HepG2 (cell line): Measurements from ENCODE around the gene AURKA. TPM values are rescaled to one million over a fixed set of nuclear protein-coding genes. Genes with fewer than 3 reads are reported as not detected.

Experiments
- FOSL2 ChIP-seq: sonication (generic); formaldehyde crosslinking; IDR thresholded peaks from 2 replicates; pipeline ENCODE4 v1.4.0; 2020; ENCODE audit warnings: missing genetic modification reagents
- KLF16 ChIP-seq, 2 experiments: sonication (generic) in 1 of 2; formaldehyde crosslinking in 1 of 2; IDR thresholded peaks; 2 replicates each; pipeline versions ENCODE4 v1.6.1 to v1.8.0; 2016 to 2023; ENCODE audit warnings: missing genetic modification reagents in 2 of 2, missing compliant biosample characterization in 1 of 2
- MAX ChIP-seq: IDR thresholded peaks from 2 replicates; pipeline ENCODE4 v1.6.1; 2012; ENCODE audit warnings: inconsistent platforms
- MEIS2 ChIP-seq: sonication (generic); formaldehyde crosslinking; IDR thresholded peaks from 2 replicates; pipeline ENCODE4 v1.9.0; 2021; ENCODE audit warnings: mild to moderate bottlenecking, missing genetic modification reagents
- NR2C2 ChIP-seq: sonication (generic); formaldehyde crosslinking; IDR thresholded peaks from 2 replicates; pipeline ENCODE4 v1.4.0; 2020; ENCODE audit warnings: missing genetic modification reagents, mild to moderate bottlenecking, moderate library complexity, borderline replicate concordance
- PAX8 ChIP-seq: sonication (generic); formaldehyde crosslinking; IDR thresholded peaks from 2 replicates; pipeline ENCODE4 v1.8.0; 2022; ENCODE audit warnings: mild to moderate bottlenecking, missing genetic modification reagents, borderline replicate concordance
- SP5 ChIP-seq: IDR thresholded peaks from 2 replicates; pipeline ENCODE4 v1.6.1; 2016; ENCODE audit warnings: low read depth, borderline replicate concordance
- TBL1XR1 ChIP-seq: fragments of 150-350 bp; IDR thresholded peaks from 2 replicates; pipeline ENCODE4 v1.6.1; 2014; ENCODE audit warnings: borderline replicate concordance, low read length; ENCODE audit not compliant: partially characterized antibody
- ZBTB38 ChIP-seq: sonication (generic); formaldehyde crosslinking; IDR thresholded peaks from 2 replicates; pipeline ENCODE4 v1.5.1; 2020; ENCODE audit warnings: mild to moderate bottlenecking, missing genetic modification reagents
- ZNF766 ChIP-seq: sonication (generic); formaldehyde crosslinking; IDR thresholded peaks from 2 replicates; pipeline ENCODE4 v1.5.0; 2020; ENCODE audit warnings: missing genetic modification reagents, borderline replicate concordance
- polyA plus RNA-seq, 8 experiments: library from polyadenylated mRNA; depleted of rRNA in 3 of 8; stranded (reverse) in 7 of 8; unstranded in 1 of 8; fragments of >200 nt; fragmentation: Illumina TruSeq in 4 of 8; extraction: Trizol in 4 of 8; gene quantifications; 2 replicates each; pipeline versions ENCODE4 v1.2.1 to v1.2.3, GENCODE V29; 2011 to 2016; ENCODE audit warnings: low read depth in 4 of 8, missing spikeins in 1 of 8, mixed read lengths in 1 of 8; ENCODE audit not compliant: insufficient read depth in 1 of 8
- total RNA-seq, 5 experiments: library from RNA; depleted of rRNA; stranded (reverse); fragments of >200 nt; fragmentation: Illumina TruSeq; extraction: Trizol; gene quantifications; 2 replicates each; pipeline ENCODE4 v1.2.3, GENCODE V29; 2016; ENCODE audit warnings: low read depth in 1 of 5
- TF ChIP-seq, protein P1 (sequence below): sonication (generic); formaldehyde crosslinking; conservative IDR thresholded peaks from 2 replicates; pipeline ENCODE4 v1.4.0; 2020; ENCODE audit warnings: mild to moderate bottlenecking, missing genetic modification reagents, moderate library complexity
- TF ChIP-seq, protein P2 (sequence below): sonication (generic); formaldehyde crosslinking; IDR thresholded peaks from 2 replicates; pipeline ENCODE4 v1.4.0; 2020; ENCODE audit warnings: missing genetic modification reagents
- TF ChIP-seq, protein P3 (sequence below): sonication (generic); formaldehyde crosslinking; IDR thresholded peaks from 2 replicates; pipeline ENCODE4 v1.4.0; 2020; ENCODE audit warnings: missing genetic modification reagents, borderline replicate concordance
- TF ChIP-seq, protein P4 (sequence below), 2 experiments: IDR thresholded peaks; 2 replicates each; pipeline ENCODE4 v1.6.1; 2011 to 2012; ENCODE audit warnings: low read length in 2 of 2, borderline replicate concordance in 1 of 2, low read depth in 1 of 2, mild to moderate bottlenecking in 1 of 2, moderate library complexity in 1 of 2

AURKA gene
- total and polyA plus RNA-seq, 2 of the 13 experiments (the other 11 are each of a cell fraction or from before 2014, with no cell fraction given) = 96.4 to 224 TPM

DNA sequence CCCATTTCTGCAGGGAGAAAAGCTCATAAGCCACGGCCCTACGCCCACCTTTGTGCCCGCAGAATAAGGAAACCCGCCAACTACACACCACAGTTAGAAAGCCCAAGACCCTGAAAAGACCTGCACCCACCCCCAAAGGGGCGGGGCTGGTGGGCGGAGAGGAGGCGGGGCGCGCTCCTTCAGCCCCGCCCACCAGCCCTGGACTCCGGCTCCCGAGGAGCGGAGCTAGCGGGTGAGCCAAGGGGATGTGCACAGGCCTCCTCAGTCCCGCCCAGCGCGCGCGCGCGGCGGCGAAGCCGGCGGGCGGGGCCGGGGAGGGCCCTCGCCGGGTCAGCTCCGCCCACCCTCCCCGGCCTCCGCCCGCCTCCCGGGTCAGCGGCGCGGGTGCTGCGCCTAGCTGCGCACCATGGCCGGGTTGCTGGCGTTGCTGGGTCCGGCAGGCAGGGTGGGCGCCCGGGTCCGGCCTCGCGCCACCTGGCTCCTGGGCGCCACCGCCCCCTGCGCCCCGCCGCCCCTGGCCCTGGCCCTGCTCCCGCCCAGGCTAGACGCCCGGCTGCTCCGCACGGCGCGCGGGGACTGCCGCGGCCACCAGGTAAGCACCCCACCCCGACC lies 33.3 kb downstream of the AURKA start, which contains the start of gene FAM210B (continued):
- TF ChIP-seq, protein P1, sequence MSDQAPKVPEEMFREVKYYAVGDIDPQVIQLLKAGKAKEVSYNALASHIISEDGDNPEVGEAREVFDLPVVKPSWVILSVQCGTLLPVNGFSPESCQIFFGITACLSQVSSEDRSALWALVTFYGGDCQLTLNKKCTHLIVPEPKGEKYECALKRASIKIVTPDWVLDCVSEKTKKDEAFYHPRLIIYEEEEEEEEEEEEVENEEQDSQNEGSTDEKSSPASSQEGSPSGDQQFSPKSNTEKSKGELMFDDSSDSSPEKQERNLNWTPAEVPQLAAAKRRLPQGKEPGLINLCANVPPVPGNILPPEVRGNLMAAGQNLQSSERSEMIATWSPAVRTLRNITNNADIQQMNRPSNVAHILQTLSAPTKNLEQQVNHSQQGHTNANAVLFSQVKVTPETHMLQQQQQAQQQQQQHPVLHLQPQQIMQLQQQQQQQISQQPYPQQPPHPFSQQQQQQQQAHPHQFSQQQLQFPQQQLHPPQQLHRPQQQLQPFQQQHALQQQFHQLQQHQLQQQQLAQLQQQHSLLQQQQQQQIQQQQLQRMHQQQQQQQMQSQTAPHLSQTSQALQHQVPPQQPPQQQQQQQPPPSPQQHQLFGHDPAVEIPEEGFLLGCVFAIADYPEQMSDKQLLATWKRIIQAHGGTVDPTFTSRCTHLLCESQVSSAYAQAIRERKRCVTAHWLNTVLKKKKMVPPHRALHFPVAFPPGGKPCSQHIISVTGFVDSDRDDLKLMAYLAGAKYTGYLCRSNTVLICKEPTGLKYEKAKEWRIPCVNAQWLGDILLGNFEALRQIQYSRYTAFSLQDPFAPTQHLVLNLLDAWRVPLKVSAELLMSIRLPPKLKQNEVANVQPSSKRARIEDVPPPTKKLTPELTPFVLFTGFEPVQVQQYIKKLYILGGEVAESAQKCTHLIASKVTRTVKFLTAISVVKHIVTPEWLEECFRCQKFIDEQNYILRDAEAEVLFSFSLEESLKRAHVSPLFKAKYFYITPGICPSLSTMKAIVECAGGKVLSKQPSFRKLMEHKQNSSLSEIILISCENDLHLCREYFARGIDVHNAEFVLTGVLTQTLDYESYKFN = no peak
- 0 out of 2 replicates have a peak, but pooled peaks have one; percentile 22 for TF ChIP-seq ZNF766
- TF ChIP-seq, protein P2, sequence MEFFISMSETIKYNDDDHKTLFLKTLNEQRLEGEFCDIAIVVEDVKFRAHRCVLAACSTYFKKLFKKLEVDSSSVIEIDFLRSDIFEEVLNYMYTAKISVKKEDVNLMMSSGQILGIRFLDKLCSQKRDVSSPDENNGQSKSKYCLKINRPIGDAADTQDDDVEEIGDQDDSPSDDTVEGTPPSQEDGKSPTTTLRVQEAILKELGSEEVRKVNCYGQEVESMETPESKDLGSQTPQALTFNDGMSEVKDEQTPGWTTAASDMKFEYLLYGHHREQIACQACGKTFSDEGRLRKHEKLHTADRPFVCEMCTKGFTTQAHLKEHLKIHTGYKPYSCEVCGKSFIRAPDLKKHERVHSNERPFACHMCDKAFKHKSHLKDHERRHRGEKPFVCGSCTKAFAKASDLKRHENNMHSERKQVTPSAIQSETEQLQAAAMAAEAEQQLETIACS (CRISPR knock-in tag) = peak; percentile 59
- TF ChIP-seq, protein P3, sequence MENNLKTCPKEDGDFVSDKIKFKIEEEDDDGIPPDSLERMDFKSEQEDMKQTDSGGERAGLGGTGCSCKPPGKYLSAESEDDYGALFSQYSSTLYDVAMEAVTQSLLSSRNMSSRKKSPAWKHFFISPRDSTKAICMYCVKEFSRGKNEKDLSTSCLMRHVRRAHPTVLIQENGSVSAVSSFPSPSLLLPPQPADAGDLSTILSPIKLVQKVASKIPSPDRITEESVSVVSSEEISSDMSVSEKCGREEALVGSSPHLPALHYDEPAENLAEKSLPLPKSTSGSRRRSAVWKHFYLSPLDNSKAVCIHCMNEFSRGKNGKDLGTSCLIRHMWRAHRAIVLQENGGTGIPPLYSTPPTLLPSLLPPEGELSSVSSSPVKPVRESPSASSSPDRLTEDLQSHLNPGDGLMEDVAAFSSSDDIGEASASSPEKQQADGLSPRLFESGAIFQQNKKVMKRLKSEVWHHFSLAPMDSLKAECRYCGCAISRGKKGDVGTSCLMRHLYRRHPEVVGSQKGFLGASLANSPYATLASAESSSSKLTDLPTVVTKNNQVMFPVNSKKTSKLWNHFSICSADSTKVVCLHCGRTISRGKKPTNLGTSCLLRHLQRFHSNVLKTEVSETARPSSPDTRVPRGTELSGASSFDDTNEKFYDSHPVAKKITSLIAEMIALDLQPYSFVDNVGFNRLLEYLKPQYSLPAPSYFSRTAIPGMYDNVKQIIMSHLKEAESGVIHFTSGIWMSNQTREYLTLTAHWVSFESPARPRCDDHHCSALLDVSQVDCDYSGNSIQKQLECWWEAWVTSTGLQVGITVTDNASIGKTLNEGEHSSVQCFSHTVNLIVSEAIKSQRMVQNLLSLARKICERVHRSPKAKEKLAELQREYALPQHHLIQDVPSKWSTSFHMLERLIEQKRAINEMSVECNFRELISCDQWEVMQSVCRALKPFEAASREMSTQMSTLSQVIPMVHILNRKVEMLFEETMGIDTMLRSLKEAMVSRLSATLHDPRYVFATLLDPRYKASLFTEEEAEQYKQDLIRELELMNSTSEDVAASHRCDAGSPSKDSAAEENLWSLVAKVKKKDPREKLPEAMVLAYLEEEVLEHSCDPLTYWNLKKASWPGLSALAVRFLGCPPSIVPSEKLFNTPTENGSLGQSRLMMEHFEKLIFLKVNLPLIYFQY (CRISPR knock-in tag) = peak; percentile 17; the same call in 1 of the 2 replicates
- peak; percentile 37; the same call in 1 of the 2 replicates for TF ChIP-seq MEIS2 (CRISPR knock-in tag)
- TF ChIP-seq KLF16 (CRISPR knock-in tag; IDR thresholded peaks at IDR 0.05) = no peak
- TF ChIP-seq FOSL2 (CRISPR knock-in tag) = no peak
- TF ChIP-seq, protein P4, sequence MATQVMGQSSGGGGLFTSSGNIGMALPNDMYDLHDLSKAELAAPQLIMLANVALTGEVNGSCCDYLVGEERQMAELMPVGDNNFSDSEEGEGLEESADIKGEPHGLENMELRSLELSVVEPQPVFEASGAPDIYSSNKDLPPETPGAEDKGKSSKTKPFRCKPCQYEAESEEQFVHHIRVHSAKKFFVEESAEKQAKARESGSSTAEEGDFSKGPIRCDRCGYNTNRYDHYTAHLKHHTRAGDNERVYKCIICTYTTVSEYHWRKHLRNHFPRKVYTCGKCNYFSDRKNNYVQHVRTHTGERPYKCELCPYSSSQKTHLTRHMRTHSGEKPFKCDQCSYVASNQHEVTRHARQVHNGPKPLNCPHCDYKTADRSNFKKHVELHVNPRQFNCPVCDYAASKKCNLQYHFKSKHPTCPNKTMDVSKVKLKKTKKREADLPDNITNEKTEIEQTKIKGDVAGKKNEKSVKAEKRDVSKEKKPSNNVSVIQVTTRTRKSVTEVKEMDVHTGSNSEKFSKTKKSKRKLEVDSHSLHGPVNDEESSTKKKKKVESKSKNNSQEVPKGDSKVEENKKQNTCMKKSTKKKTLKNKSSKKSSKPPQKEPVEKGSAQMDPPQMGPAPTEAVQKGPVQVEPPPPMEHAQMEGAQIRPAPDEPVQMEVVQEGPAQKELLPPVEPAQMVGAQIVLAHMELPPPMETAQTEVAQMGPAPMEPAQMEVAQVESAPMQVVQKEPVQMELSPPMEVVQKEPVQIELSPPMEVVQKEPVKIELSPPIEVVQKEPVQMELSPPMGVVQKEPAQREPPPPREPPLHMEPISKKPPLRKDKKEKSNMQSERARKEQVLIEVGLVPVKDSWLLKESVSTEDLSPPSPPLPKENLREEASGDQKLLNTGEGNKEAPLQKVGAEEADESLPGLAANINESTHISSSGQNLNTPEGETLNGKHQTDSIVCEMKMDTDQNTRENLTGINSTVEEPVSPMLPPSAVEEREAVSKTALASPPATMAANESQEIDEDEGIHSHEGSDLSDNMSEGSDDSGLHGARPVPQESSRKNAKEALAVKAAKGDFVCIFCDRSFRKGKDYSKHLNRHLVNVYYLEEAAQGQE (IDR thresholded peaks at IDR 0.05; ENCODE audit: borderline replicate concordance in 1 of 2, low read depth in 1 of 2, low read length in 2 of 2) = peak in 1 of 2 experiments; percentile 8; a peak in 1 of 4 replicates
- peak; percentile 66 for TF ChIP-seq SP5 (CRISPR knock-in tag)
- peak; percentile 17; the same call in 1 of the 2 replicates for TF ChIP-seq MAX
- TF ChIP-seq ZBTB38 (CRISPR knock-in tag) = 0 out of 2 replicates have a peak, but pooled peaks have one; percentile 27
- peak; percentile 68 for TF ChIP-seq NR2C2 (CRISPR knock-in tag)
- TF ChIP-seq PAX8 (CRISPR knock-in tag) = peak; percentile 34; the same call in 1 of the 2 replicates
- peak; percentile 17 for TF ChIP-seq TBL1XR1
